Stomach smooth muscle (tissue), 2 donors: Measurements from ENCODE around the gene KCNS1.

Experiments used
- H3K27ac ChIP-seq: one replicate; pipeline ENCODE4 v1.7.0; 2013; ENCODE audit warnings: mild to moderate bottlenecking, low read length, inconsistent platforms
- H3K27me3 ChIP-seq, 2 donors: one replicate each; pipeline ENCODE4 v1.7.0; 2013; ENCODE audit warnings: low read length in 2 of 2; ENCODE audit not compliant: insufficient read depth in 2 of 2, control insufficient read depth in 1 of 2
- H3K36me3 ChIP-seq, 2 donors: one replicate each; pipeline ENCODE4 v1.7.0; 2013; ENCODE audit warnings: low read length in 2 of 2; ENCODE audit not compliant: control insufficient read depth in 2 of 2, insufficient read depth in 2 of 2
- H3K4me1 ChIP-seq: one replicate; pipeline ENCODE4 v1.7.0; 2013; ENCODE audit warnings: low read length; ENCODE audit not compliant: control insufficient read depth, insufficient read depth
- H3K4me3 ChIP-seq, 2 donors: one replicate each; pipeline ENCODE4 v1.7.0; 2013; ENCODE audit warnings: low read length in 2 of 2
- H3K9ac ChIP-seq, 2 donors: one replicate each; pipeline ENCODE4 v1.7.0; 2013; ENCODE audit warnings: low read length in 2 of 2, mild to moderate bottlenecking in 1 of 2
- H3K9me3 ChIP-seq, 2 donors: one replicate each; pipeline ENCODE4 v1.7.0; 2013; ENCODE audit warnings: low read length in 2 of 2; ENCODE audit not compliant: control insufficient read depth in 2 of 2
- donor health status: healthy.
- donor health status: Pancreatic carcinoma.

KCNS1 gene

GRCh38 chr20:45094864-45095574, 5.9 kb downstream of the KCNS1 start:
- Histone ChIP-seq H3K36me3 (no peaks in the 10 kb centered on the region), H3K9ac (no peak overlapping the region), H3K9me3 (no peaks in the 10 kb centered on the region), H3K4me3 (no peak overlapping the region), H3K27me3 (peaks cover 35% of the 10 kb centered on the region in 2 donors), H3K4me1 (peaks cover 8% of the 10 kb centered on the region), H3K27ac (no peak overlapping the region)

DNA sequence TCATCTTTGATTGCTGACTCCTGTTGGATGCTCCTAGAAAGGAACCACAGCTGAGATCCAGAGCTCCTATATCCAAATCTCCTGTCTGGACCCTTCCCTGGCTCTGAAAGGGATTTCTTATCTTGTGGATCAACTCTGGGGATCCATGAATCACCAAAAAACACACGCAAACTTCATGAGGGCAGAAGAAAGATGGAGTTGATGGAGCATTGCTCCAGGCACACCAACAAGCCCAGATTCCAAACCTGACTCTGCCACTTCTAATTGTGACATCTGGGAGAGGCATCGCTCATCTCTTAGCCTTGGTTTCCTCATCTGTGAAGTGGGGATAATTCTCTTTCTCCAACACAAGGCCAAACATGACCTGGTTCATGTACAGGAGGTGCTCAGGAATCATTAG, 6.7 kb downstream of the KCNS1 start:
- Histone ChIP-seq H3K27me3 (peaks cover 28 to 33% of the 10 kb centered on the region in 2 donors), H3K36me3 (no peaks in the 10 kb centered on the region), H3K9ac (no peak overlapping the region), H3K9me3 (no peaks in the 10 kb centered on the region), H3K4me1 (peaks cover 8% of the 10 kb centered on the region), H3K27ac (no peak overlapping the region), H3K4me3 (no peak overlapping the region)

DNA sequence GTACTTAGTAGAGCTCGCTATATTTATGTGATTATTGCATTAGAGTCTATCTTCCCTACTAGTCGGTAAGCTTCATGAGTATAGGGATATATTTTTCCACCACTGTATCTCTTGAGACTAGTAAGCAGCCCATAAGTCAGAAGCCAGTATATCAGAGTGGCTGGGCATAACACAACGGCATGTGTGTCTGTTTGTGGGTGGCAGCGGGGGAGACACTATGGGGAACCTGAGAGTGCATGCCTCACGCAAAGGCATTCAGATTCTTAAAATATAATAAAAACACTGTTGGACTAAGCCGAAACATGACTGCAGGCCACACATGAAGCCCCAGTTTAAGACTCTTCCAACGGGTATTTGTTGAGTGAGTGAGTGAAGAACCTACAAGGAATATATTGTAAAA, 8.0 kb downstream of the KCNS1 start:
- no peak overlapping the region for H3K9ac ChIP-seq
- peaks cover 4% of the 10 kb centered on the region for H3K4me1 ChIP-seq

DNA sequence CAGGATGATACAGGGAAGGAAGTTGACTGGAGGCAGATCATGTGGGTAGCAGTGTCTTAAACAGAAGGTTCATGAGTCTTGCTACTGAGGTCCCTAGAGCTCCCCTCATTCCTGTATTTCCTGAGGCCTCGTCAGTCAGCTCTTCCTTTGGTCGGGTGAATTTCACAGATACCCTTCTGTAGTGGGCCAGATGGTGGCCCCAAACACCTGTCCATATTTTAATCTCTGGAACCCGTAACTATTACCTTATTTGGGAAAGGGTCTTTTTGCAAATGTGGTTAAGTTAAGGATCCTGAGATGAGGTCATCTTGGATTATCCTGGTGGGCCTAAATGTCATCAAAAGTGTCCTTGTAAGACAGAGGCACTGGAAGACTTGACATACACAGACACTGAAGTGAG, 9.6 kb downstream of the KCNS1 start:
- Histone ChIP-seq H3K36me3 (no peaks in the 10 kb centered on the region), H3K4me3 (no peak overlapping the region), H3K9ac (no peak overlapping the region), H3K9me3 (no peaks in the 10 kb centered on the region), H3K4me1 (no peaks in the 10 kb centered on the region), H3K27me3 (peaks cover 4 to 5% of the 10 kb centered on the region in 2 donors), H3K27ac (no peak overlapping the region)

More for the DNA sequence above, 8.0 kb downstream of the KCNS1 start:
- Histone ChIP-seq H3K27me3 (peaks cover 16 to 20% of the 10 kb centered on the region in 2 donors), H3K4me3 (no peak overlapping the region), H3K36me3 (no peaks in the 10 kb centered on the region), H3K27ac (no peak overlapping the region), H3K9me3 (no peaks in the 10 kb centered on the region)

- no peaks in the 10 kb centered on the region for H3K4me1 ChIP-seq
- no peak overlapping the region for H3K27ac ChIP-seq
- no peak overlapping the region for H3K9ac ChIP-seq
- no peaks in the 10 kb centered on the region for H3K9me3 ChIP-seq
- no peak overlapping the region for H3K4me3 ChIP-seq
- H3K27me3 ChIP-seq, result no peaks in the 10 kb centered on the region
- H3K36me3 ChIP-seq, result no peaks in the 10 kb centered on the region
Observed at GRCh38 chr20:45090481-45090880, 10.4 kb downstream of the KCNS1 start.

GRCh38 chr20:45088247-45088646, 12.7 kb downstream of the KCNS1 start:
- Histone ChIP-seq H3K27me3 (no peaks in the 10 kb centered on the region), H3K27ac (no peak overlapping the region), H3K9me3 (no peaks in the 10 kb centered on the region), H3K9ac (no peak overlapping the region), H3K36me3 (no peaks in the 10 kb centered on the region), H3K4me3 (no peak overlapping the region), H3K4me1 (no peaks in the 10 kb centered on the region)

GRCh38 chr20:45087814-45088213, 13.1 kb downstream of the KCNS1 start:
- H3K27ac ChIP-seq, result no peak overlapping the region
- no peaks in the 10 kb centered on the region for H3K36me3 ChIP-seq
- no peak overlapping the region for H3K4me3 ChIP-seq
- H3K9me3 ChIP-seq, result no peaks in the 10 kb centered on the region
- H3K27me3 ChIP-seq, result no peaks in the 10 kb centered on the region
- no peaks in the 10 kb centered on the region for H3K4me1 ChIP-seq
- no peak overlapping the region for H3K9ac ChIP-seq

- Histone ChIP-seq H3K9me3 (no peaks in the 10 kb centered on the region), H3K4me3 (no peak overlapping the region), H3K27me3 (no peaks in the 10 kb centered on the region), H3K36me3 (peaks cover 0 to 3% of the 10 kb centered on the region in 2 donors), H3K9ac (no peak overlapping the region), H3K27ac (no peak overlapping the region), H3K4me1 (no peaks in the 10 kb centered on the region)
Observed at GRCh38 chr20:45087097-45087790, 13.7 kb downstream of the KCNS1 start.

DNA sequence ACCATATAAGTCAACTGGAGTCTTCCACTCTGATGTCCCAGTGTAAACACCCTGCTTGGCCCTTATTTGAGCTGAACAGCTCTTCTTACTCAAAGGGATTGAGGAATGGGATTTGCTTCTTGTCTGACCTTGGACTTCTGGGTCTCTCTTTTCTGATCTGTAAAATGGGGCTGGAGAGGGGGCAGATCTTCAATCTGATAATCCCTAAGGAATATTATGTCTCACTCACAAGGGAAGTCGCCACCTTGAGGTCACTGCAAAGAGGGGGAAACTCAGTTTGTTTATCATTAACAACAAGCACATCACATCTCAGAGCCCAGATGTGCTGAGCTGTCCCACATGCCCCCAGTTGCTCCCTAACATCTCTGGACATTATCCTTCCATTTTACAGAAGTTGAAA, 15.1 kb downstream of the KCNS1 start:
- Histone ChIP-seq H3K36me3 (peaks cover 4 to 8% of the 10 kb centered on the region in 2 donors), H3K4me1 (no peaks in the 10 kb centered on the region), H3K27me3 (no peaks in the 10 kb centered on the region), H3K27ac (no peak overlapping the region), H3K9ac (no peak overlapping the region), H3K9me3 (no peaks in the 10 kb centered on the region), H3K4me3 (no peak overlapping the region)

- Histone ChIP-seq H3K9me3 (no peaks in the 10 kb centered on the region), H3K36me3 (peaks cover 5 to 13% of the 10 kb centered on the region in 2 donors), H3K27ac (no peak overlapping the region), H3K9ac (no peak overlapping the region), H3K27me3 (no peaks in the 10 kb centered on the region), H3K4me1 (no peaks in the 10 kb centered on the region), H3K4me3 (no peak overlapping the region)
Observed at GRCh38 chr20:45085289-45085688, 15.6 kb downstream of the KCNS1 start.

GRCh38 chr20:45083127-45083526, 17.8 kb downstream of the KCNS1 start:
- no peaks in the 10 kb centered on the region for H3K4me1 ChIP-seq
- no peak overlapping the region for H3K27ac ChIP-seq
- H3K27me3 ChIP-seq, result no peaks in the 10 kb centered on the region
- peaks cover 10 to 14% of the 10 kb centered on the region in 2 donors for H3K36me3 ChIP-seq
- H3K9me3 ChIP-seq, result no peaks in the 10 kb centered on the region
- no peak overlapping the region for H3K4me3 ChIP-seq
- no peak overlapping the region for H3K9ac ChIP-seq
